ENCODE data around the gene ZSCAN18.

Gene ZSCAN18

DNA sequence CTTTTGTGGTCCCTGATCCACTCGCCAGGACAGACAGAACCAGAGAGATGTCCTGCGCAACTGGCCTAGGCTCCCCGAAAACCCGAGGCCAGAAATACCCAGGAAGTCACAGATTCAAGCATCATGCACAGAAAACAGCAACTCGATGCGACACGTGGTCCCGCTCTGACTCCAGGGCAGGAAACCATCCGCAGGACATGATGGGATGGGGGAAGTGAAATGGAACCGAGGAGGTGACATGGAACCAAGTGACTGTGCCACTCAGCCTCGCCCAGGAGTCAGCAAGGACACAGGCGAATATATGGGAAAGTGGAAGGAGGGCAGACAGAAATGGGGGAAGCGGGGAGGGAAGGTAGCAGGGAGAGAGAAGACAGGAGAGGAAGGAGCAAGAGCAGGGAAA, 1.1 kb downstream of the ZSCAN18 start:
- no peak overlapping the region for H3K4me3 ChIP-seq (replicated peaks in 1 of 2; ENCODE audit: low read depth in 2 of 2, low read length in 2 of 2)
- DNase-seq (ENCODE audit: low read depth in 2 of 2) = no peak
- TF ChIP-seq, protein P1, sequence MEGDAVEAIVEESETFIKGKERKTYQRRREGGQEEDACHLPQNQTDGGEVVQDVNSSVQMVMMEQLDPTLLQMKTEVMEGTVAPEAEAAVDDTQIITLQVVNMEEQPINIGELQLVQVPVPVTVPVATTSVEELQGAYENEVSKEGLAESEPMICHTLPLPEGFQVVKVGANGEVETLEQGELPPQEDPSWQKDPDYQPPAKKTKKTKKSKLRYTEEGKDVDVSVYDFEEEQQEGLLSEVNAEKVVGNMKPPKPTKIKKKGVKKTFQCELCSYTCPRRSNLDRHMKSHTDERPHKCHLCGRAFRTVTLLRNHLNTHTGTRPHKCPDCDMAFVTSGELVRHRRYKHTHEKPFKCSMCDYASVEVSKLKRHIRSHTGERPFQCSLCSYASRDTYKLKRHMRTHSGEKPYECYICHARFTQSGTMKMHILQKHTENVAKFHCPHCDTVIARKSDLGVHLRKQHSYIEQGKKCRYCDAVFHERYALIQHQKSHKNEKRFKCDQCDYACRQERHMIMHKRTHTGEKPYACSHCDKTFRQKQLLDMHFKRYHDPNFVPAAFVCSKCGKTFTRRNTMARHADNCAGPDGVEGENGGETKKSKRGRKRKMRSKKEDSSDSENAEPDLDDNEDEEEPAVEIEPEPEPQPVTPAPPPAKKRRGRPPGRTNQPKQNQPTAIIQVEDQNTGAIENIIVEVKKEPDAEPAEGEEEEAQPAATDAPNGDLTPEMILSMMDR (IDR thresholded peaks at IDR 0.05; ENCODE audit: low read depth, low read length) = no peak

DNA sequence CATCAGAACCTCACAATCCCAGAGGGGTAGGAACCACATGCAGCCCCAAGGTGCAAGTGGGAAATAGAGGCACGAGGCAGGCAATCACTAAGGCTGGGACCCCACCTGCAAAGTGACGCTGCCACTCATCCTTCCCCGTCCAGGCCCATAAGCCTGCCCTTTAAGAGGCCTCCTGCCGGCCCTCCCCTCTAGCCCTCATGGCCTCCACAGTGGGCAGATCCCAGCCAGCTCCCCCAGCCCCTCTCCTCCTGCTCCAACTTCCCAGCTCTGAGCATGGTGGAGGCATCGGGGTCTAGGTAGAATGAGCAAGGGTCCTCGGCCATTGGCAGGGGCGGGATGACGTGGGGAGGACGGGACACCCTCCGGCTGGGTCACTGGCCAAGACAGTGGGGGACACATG, 2.7 kb downstream of the ZSCAN18 start:
- no peak for DNase-seq (ENCODE audit: low read depth in 2 of 2)
- TF ChIP-seq, protein P1 (IDR thresholded peaks at IDR 0.05; ENCODE audit: low read depth, low read length) = no peak

DNA sequence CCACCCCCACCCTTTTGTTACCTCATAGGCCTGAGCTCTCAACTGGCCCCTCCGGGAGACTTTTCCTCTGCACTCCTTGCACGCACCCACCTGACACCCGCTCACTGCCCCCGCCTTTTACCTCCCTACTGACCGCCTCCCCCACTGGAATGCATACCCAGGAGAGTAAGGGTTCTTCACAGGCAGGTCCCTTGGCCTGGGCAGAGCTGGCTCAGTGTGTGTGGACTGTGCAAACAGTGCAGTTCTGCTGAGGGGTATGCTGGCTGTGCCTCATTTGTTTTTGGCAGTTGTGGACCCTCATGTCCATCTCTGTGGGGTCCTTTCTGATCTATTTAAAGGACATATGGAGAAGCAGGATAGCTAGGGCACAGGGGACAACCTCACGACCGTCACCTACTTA, 5.0 kb downstream of the ZSCAN18 start:
- TF ChIP-seq, protein P1 (IDR thresholded peaks at IDR 0.05; ENCODE audit: low read depth, low read length) = no peak

More for the DNA sequence above, 2.7 kb downstream of the ZSCAN18 start:
- no peak overlapping the region for H3K4me3 ChIP-seq (replicated peaks in 1 of 2; ENCODE audit: low read depth in 2 of 2, low read length in 2 of 2)

DNA sequence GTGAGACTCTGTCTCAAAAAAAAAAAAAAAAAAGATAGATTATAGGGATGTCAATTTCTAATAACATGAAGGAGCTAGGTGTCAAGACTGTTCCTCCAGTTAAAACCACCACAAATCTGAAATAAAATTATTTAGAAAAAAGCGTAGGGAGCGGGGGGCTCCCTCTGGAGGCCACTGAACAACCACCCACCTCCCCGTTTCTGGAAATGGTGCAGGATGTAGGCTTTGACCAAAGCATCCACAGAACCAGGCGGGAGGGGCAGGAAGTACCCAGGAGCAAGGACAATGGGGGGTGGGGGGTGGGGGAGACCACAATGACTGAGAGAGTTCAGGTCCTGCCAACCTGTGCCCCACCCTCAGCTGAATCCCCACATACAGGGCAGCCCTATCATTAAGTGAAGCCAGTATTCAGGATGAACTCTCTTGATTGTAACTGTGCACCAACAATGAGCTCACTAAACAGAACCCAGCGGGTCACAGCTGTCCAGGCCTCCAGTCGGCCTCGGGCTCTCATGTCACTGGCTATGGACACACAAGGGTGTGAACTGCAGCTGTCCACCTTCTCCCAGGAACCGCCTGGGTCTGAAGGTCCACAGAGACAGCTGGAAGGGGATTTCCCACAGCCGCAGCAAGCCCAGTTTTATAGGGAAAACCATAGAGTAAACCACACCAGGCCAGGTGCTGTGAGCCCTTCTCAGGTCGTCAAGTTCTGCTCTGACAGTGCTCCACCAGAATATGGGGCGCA, 6.6 kb downstream of the ZSCAN18 start:
- TF ChIP-seq, protein P1 (IDR thresholded peaks at IDR 0.05; ENCODE audit: low read depth, low read length) = no peak
- DNase-seq (ENCODE audit: low read depth in 2 of 2) = no peak

More for the DNA sequence above, 5.0 kb downstream of the ZSCAN18 start:
- H3K4me3 ChIP-seq (replicated peaks in 1 of 2; ENCODE audit: low read depth in 2 of 2, low read length in 2 of 2) = no peak overlapping the region
- DNase-seq (ENCODE audit: low read depth in 2 of 2) = no peak

DNA sequence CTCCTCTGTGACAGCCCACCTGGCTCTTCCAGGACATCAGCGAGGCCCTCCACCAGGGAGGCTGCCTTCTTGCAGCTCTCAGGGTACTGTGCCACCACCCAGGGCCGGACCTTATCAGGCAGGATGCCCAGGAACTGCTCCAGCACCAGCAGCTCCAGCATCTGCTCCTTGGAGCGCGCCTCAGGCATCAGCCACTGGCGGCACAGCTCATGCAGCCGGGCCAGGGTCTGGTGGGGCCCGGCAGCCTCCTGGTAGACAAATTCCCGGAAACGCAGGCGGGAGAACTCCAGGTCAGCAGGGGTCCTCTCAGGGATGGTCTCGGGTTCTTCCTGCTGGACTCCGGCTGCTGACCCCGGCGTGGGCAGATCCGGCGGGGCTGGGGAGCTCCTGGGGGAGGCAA, 8.2 kb downstream of the ZSCAN18 start:
- DNase-seq (ENCODE audit: low read depth in 2 of 2) = no peak
- no peak overlapping the region for H3K4me3 ChIP-seq (replicated peaks in 1 of 2; ENCODE audit: low read depth in 2 of 2, low read length in 2 of 2)
- TF ChIP-seq, protein P1 (IDR thresholded peaks at IDR 0.05; ENCODE audit: low read depth, low read length) = no peak

More for the DNA sequence above, 6.6 kb downstream of the ZSCAN18 start:
- H3K4me3 ChIP-seq (replicated peaks in 1 of 2; ENCODE audit: low read depth in 2 of 2, low read length in 2 of 2) = no peak overlapping the region

DNA sequence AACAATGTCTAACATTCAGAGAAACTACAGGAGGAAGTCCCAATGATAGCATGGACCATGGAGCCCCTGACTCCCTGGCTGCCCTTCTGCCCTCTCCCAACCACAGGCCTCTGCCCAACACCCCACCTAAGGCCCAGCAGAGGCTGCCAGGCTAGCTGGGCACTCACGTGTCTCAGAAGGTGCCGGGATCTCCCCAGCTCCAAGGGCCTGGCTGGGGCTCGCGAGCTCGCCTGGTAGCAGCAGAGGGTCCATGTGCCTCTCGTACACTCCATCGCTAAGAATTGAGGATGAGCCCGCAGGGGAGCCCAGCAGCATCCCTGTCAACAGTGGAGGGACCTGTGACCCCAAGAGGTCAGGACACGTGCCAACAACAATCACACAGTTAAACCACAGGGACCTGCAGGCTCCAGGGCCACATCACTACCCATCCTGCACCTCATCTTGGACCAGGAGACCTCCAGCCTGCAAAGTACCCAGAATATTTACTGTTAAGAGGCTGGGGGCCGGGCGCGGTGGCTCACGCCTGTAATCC, 9.4 kb downstream of the ZSCAN18 start:
- no peak overlapping the region for H3K4me3 ChIP-seq (replicated peaks in 1 of 2; ENCODE audit: low read depth in 2 of 2, low read length in 2 of 2)
- no peak for DNase-seq (ENCODE audit: low read depth in 2 of 2)
- TF ChIP-seq, protein P1 (IDR thresholded peaks at IDR 0.05; ENCODE audit: low read depth, low read length) = no peak

Measured in cardiac fibroblast (primary cell).